ENCODE measurements around the gene AKNA.

DNA sequence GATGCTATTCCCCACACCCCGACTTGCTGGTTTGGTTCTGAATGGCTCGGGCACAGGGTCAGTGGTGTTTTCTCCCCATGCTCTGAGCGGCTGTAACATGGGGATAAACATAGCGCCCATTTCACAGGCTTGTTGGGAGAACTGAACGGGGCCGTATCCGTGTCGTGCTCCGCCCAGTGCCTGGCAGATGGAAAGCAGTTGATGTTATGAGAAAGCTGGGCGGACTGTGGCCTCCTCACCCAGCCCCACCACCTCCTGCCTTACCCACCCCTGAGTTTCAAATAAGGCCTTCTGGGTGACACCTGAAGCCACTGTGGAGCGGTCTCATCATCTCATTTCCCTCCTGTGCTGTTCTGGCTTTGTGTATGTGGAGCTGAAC is 43.6 kb downstream of the AKNA start:
- TF ChIP-seq, protein P1, sequence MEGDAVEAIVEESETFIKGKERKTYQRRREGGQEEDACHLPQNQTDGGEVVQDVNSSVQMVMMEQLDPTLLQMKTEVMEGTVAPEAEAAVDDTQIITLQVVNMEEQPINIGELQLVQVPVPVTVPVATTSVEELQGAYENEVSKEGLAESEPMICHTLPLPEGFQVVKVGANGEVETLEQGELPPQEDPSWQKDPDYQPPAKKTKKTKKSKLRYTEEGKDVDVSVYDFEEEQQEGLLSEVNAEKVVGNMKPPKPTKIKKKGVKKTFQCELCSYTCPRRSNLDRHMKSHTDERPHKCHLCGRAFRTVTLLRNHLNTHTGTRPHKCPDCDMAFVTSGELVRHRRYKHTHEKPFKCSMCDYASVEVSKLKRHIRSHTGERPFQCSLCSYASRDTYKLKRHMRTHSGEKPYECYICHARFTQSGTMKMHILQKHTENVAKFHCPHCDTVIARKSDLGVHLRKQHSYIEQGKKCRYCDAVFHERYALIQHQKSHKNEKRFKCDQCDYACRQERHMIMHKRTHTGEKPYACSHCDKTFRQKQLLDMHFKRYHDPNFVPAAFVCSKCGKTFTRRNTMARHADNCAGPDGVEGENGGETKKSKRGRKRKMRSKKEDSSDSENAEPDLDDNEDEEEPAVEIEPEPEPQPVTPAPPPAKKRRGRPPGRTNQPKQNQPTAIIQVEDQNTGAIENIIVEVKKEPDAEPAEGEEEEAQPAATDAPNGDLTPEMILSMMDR (IDR thresholded peaks at IDR 0.05) = no peak
- no peak for TF ChIP-seq POLR2A (IDR thresholded peaks at IDR 0.05)
